Lung (tissue), 16 donors: Measurements from ENCODE around the gene ZFP42. TPM values are rescaled to one million over a fixed set of nuclear protein-coding genes. Genes with fewer than 3 reads are reported as not detected.

Experiments used
- ATAC-seq: fragments of 200-7000 bp; cut with Tn5 transposase; one replicate; pipeline ENCODE4 v1.9.1; 2020; ENCODE audit warnings: moderate number of reproducible peaks; ENCODE audit not compliant: insufficient read depth, low FRiP score
- DNase-seq, 3 donors: peaks; one replicate each; pipeline ENCODE4 v3.0.0-alpha.2; 2013 to 2017
- H3K27ac ChIP-seq, 2 donors: one replicate each; pipeline ENCODE4 v1.5.1; 2013; ENCODE audit warnings: mild to moderate bottlenecking in 2 of 2, moderate library complexity in 2 of 2, control low read depth in 1 of 2, inconsistent platforms in 1 of 2, low read depth in 1 of 2, low read length in 1 of 2
- H3K27me3 ChIP-seq, 3 donors: one replicate each; pipeline ENCODE4 v1.5.1; 2013; ENCODE audit warnings: low read length in 2 of 3; ENCODE audit not compliant: control insufficient read depth in 3 of 3, insufficient read depth in 3 of 3
- H3K36me3 ChIP-seq, 4 donors: one replicate each; pipeline ENCODE4 v1.5.1; 2013; ENCODE audit warnings: low read length in 4 of 4, mild to moderate bottlenecking in 1 of 4, moderate library complexity in 1 of 4; ENCODE audit not compliant: control insufficient read depth in 4 of 4, insufficient read depth in 4 of 4
- H3K4me1 ChIP-seq, 5 donors: one replicate each; pipeline ENCODE4 v1.5.1; 2013; ENCODE audit warnings: low read length in 5 of 5, mild to moderate bottlenecking in 2 of 5, moderate library complexity in 1 of 5; ENCODE audit not compliant: control insufficient read depth in 5 of 5, insufficient read depth in 5 of 5
- H3K4me3 ChIP-seq: one replicate; pipeline ENCODE4 v1.5.1; 2013; ENCODE audit warnings: mild to moderate bottlenecking, control low read depth, moderate library complexity
- H3K9ac ChIP-seq, 2 donors: one replicate each; pipeline ENCODE4 v1.5.1; 2013; ENCODE audit warnings: low read length in 2 of 2, control low read depth in 1 of 2; ENCODE audit not compliant: insufficient read depth in 1 of 2
- H3K9me3 ChIP-seq, 4 donors: one replicate each; pipeline ENCODE4 v1.5.1; 2013; ENCODE audit warnings: low read length in 3 of 4, mild to moderate bottlenecking in 1 of 4, moderate library complexity in 1 of 4; ENCODE audit not compliant: control insufficient read depth in 4 of 4, insufficient read depth in 3 of 4
- whole genome bisulfite sequencing, 2 donors: extraction: QIAGEN DNeasy Blood & Tissue Kit; methylation state at CpG; one replicate each; pipeline ENCODE4 v1.1.7; 2013; 5-methylcytosine and 5-hydroxymethylcytosine counted together
- long read RNA-seq, 5 donors: transcript quantifications; one replicate each; lab custom pipeline, GENCODE V29; 2026
- polyA plus RNA-seq, 2 donors: library from polyadenylated mRNA; stranded (reverse); fragments of 200-250 nt; gene quantifications; one replicate each; pipeline ENCODE4 v1.2.1, GENCODE V29; 2013
- total RNA-seq, 2 donors: library from RNA; depleted of rRNA in 1 of 2; stranded (reverse); fragments of >200 nt in 1 of 2; gene quantifications; one replicate each; pipeline ENCODE4 v1.2.1, GENCODE V29; 2014 to 2021
- TF ChIP-seq, protein P1 (sequence below): IDR thresholded peaks from 2 replicates; pipeline ENCODE4 v1.5.1; 2012; ENCODE audit warnings: mild to moderate bottlenecking; ENCODE audit errors: control extremely low read depth, extremely low read depth
- donor health status: control.
- donor health status: control.
- donor health status: Bipolar disorder and iron deficiency.
- donor health status: healthy.
- donor health status: DM: yes; HTN: yes; CAD: no.

The ZFP42 gene
- total RNA-seq (under 1 TPM; 0.12 to 0.91 TPM), polyA plus RNA-seq (under 1 TPM; 0.03 to 0.35 TPM)
- long read RNA-seq, donor 1, transcript ZFP42-203 (1 exons, 2,338 nt) = major isoform, 6 of 9 reads
- long read RNA-seq, donor 1, partial matches to known transcripts = 0 of 9 reads
- long read RNA-seq, donor 1, other reads (novel, unspliced or antisense) = 0 of 9 reads
- long read RNA-seq, donor 2, partial matches to known transcripts = 0 of 3 reads
- long read RNA-seq, donor 2, other reads (novel, unspliced or antisense) = 0 of 3 reads
- long read RNA-seq, donor 3, partial matches to known transcripts = 0 of 4 reads
- long read RNA-seq, donor 3, other reads (novel, unspliced or antisense) = 0 of 4 reads
- long read RNA-seq, donor 4, partial matches to known transcripts = 0 of 3 reads
- long read RNA-seq, donor 4, other reads (novel, unspliced or antisense) = 0 of 3 reads
- long read RNA-seq, donor 5, transcript ZFP42-203 (1 exons, 2,338 nt) = major isoform, 13 of 15 reads
- long read RNA-seq, donor 5, partial matches to known transcripts = 0 of 15 reads
- long read RNA-seq, donor 5, other reads (novel, unspliced or antisense) = 0 of 15 reads

DNA sequence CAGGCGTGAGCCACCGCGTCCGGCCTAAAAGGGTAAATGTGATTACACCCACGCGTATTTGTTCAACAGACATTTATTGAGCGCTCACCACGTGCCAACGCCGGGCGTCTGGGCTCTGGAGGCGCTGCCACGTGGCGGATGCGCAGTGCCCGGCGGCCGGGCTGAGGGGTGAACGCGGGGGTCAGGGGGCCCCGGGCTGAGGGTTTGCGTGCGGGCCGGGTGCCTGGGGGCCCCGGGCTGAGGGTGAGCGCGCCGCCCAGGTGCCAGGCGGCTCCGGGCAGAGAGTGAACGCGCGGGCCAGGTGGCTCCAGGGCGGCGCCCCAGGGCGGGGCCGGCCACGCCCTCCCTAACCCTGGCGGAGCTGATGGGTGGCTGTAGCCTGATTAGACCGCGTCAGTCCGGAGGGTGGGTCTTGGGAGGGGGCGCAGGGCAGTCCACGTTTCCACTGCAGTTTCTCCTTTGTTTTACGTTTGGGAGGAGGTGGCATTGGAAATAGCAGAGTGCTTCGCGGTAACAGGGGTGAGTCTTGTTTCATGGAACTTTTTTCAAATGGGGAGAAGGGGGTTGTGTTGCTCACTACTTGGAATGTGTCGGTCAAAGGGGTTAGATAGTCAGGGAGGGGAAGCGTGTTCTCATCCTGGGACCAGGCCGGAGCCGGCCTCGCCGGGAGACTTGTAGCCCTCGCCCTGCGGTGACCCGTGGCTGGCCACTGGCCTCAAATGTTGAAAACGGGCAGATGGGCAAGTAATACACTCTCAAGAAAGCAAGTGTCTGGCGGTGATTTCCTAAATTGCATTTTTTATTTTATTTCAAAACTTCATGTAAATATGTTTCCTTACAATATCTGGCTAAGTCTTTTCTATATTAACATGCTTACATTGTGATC, at the start of gene ZFP42:
TSS of gene ZFP42 (plus strand) at position 450 of the 886 bp plus-strand sequence. CDS start 7,037 bp downstream, outside the sequence.
- Histone ChIP-seq H3K9me3 (peaks cover 0 to 14% (median 0%) of the 10 kb centered on the region in 4 donors), H3K27me3 (peaks cover 0 to 5% (median 0%) of the 10 kb centered on the region in 3 donors), H3K4me3 (no peak within 1 kb of the TSS), H3K9ac (peak within 1 kb of the TSS; percentile 19 to 56), H3K4me1 (peaks cover 0 to 3% (median 0%) of the 10 kb centered on the region in 5 donors), H3K27ac (no peak within 1 kb of the TSS), H3K36me3 (no peaks in the 10 kb centered on the region)
- DNase-seq (peak in 2 of 3 donors; percentile 54 to 61), ATAC-seq (no peak)
- TF ChIP-seq, protein P1, sequence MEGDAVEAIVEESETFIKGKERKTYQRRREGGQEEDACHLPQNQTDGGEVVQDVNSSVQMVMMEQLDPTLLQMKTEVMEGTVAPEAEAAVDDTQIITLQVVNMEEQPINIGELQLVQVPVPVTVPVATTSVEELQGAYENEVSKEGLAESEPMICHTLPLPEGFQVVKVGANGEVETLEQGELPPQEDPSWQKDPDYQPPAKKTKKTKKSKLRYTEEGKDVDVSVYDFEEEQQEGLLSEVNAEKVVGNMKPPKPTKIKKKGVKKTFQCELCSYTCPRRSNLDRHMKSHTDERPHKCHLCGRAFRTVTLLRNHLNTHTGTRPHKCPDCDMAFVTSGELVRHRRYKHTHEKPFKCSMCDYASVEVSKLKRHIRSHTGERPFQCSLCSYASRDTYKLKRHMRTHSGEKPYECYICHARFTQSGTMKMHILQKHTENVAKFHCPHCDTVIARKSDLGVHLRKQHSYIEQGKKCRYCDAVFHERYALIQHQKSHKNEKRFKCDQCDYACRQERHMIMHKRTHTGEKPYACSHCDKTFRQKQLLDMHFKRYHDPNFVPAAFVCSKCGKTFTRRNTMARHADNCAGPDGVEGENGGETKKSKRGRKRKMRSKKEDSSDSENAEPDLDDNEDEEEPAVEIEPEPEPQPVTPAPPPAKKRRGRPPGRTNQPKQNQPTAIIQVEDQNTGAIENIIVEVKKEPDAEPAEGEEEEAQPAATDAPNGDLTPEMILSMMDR = no peak
- WGBS, 2 donors = 13 to 24% methylated on average over 43 to 58 of the region's 58 CpGs

DNA sequence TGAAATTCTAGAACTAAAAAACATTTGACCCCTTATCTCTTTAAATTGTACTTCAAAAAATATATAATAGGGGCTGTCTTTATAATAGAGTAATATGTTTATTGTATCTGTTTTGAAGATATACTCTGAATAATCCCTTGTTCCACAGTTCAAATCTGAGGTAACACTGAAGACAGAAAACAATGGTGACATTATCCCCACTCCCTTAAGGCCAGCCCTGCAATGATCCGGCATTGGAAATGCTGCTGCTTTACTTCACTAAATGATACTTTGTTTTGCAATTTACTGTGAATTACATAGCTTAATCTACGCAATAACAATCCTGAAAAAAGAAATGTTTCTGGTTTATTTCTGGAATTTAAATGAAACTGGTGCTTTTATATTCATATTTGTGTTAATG, 34.4 kb upstream of the ZFP42 start:
- Histone ChIP-seq H3K9me3 (no peaks in the 10 kb centered on the region), H3K4me1 (peaks cover 0 to 15% (median 3%) of the 10 kb centered on the region in 5 donors), H3K36me3 (no peaks in the 10 kb centered on the region), H3K27me3 (no peaks in the 10 kb centered on the region), H3K4me3 (no peak overlapping the region), H3K27ac (no peak overlapping the region), H3K9ac (no peak overlapping the region)
- TF ChIP-seq, protein P1 = no peak
- 94 to 97% methylated on average over 2 of the region's 2 CpGs for WGBS, 2 donors
- no peak for ATAC-seq
- no peak for DNase-seq

DNA sequence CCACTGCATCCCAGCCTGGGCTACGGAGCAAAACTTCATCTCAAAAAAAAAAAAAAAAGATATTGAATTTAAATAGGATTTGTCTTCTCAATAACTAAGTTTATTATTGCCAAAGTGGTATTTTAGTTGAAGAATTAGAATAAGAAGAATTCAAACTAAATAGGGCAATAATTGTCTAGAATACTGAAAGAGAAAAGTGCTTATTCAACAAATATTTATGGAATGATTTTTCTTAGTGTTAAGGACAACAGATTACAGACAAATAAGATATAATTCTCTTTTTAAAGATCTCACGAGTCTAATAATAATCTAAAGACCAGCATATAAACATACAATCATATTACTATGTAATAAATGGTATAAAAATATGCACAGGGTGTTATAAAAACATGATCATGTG, 33.6 kb upstream of the ZFP42 start:
- 70 to 78% methylated on average over 2 of the region's 2 CpGs for WGBS, 2 donors
- Histone ChIP-seq H3K27me3 (no peaks in the 10 kb centered on the region), H3K4me3 (no peak overlapping the region), H3K4me1 (peaks cover 0 to 15% (median 3%) of the 10 kb centered on the region in 5 donors), H3K36me3 (no peaks in the 10 kb centered on the region), H3K27ac (no peak overlapping the region), H3K9ac (no peak overlapping the region), H3K9me3 (no peaks in the 10 kb centered on the region)
- TF ChIP-seq, protein P1 = no peak
- ATAC-seq (no peak), DNase-seq (no peak)
